HepG2 (cell line): ENCODE data around the gene ELANE. TPM values are rescaled to one million over a fixed set of nuclear protein-coding genes. Genes with fewer than 3 reads are reported as not detected.

Experiments
- ARHGAP35 ChIP-seq: sonication (generic); formaldehyde crosslinking; IDR thresholded peaks from 2 replicates; pipeline ENCODE4 v1.9.0; 2022; ENCODE audit warnings: mild to moderate bottlenecking, inconsistent platforms, moderate library complexity, missing genetic modification reagents, borderline replicate concordance
- ARNT2 ChIP-seq: sonication (generic); formaldehyde crosslinking; IDR thresholded peaks from 2 replicates; pipeline ENCODE4 v1.8.0; 2022; ENCODE audit warnings: mild to moderate bottlenecking, low read depth, missing genetic modification reagents, moderate library complexity
- BATF2 ChIP-seq: sonication (generic); formaldehyde crosslinking; IDR thresholded peaks from 2 replicates; pipeline ENCODE4 v1.8.0; 2022; ENCODE audit warnings: mild to moderate bottlenecking, missing genetic modification reagents, moderate library complexity
- MEIS2 ChIP-seq: sonication (generic); formaldehyde crosslinking; IDR thresholded peaks from 2 replicates; pipeline ENCODE4 v1.9.0; 2021; ENCODE audit warnings: mild to moderate bottlenecking, missing genetic modification reagents
- NFKB2 ChIP-seq: sonication (generic); formaldehyde crosslinking; IDR thresholded peaks from 2 replicates; pipeline ENCODE4 v1.4.0; 2020; ENCODE audit warnings: missing genetic modification reagents, borderline replicate concordance
- RELA ChIP-seq: sonication (generic); formaldehyde crosslinking; IDR thresholded peaks from 2 replicates; pipeline ENCODE4 v1.4.0; 2020; ENCODE audit warnings: missing genetic modification reagents
- SIX1 ChIP-seq: sonication (generic); formaldehyde crosslinking; IDR thresholded peaks from 2 replicates; pipeline ENCODE4 v1.4.0; 2020; ENCODE audit warnings: missing genetic modification reagents, borderline replicate concordance
- SPEN ChIP-seq: sonication (generic); formaldehyde crosslinking; IDR thresholded peaks from 2 replicates; pipeline ENCODE4 v1.5.1; 2020; ENCODE audit warnings: low read depth, mild to moderate bottlenecking, missing genetic modification reagents
- THAP11 ChIP-seq: IDR thresholded peaks from 2 replicates; pipeline ENCODE4 v1.6.1; 2016; ENCODE audit warnings: missing biosample characterization, missing genetic modification reagents
- U2AF1 ChIP-seq: fragments of 200-400 bp; formaldehyde crosslinking; optimal IDR thresholded peaks from 2 replicates; pipeline ENCODE3; 2017; ENCODE audit warnings: mild to moderate bottlenecking, low read depth, low read length
- ZMYM4 ChIP-seq: sonication (generic); formaldehyde crosslinking; IDR thresholded peaks from 2 replicates; pipeline ENCODE4 v1.8.1; 2023; ENCODE audit warnings: mild to moderate bottlenecking, missing genetic modification reagents
- ZNF10 ChIP-seq: sonication (generic); formaldehyde crosslinking; IDR thresholded peaks from 2 replicates; pipeline ENCODE4 v1.4.0; 2020; ENCODE audit warnings: mild to moderate bottlenecking, low read depth, missing genetic modification reagents, borderline replicate concordance
- ZNF136 ChIP-seq: sonication (generic); formaldehyde crosslinking; IDR thresholded peaks from 2 replicates; pipeline ENCODE4 v1.8.1; 2022; ENCODE audit warnings: low read depth, mild to moderate bottlenecking, moderate library complexity, missing genetic modification reagents
- ZNF280B ChIP-seq: sonication (generic); formaldehyde crosslinking; IDR thresholded peaks from 2 replicates; pipeline ENCODE4 v1.5.0; 2020; ENCODE audit warnings: missing genetic modification reagents, mild to moderate bottlenecking, borderline replicate concordance
- ZNF33A ChIP-seq: sonication (generic); formaldehyde crosslinking; IDR thresholded peaks from 2 replicates; pipeline ENCODE4 v1.5.1; 2020; ENCODE audit warnings: missing genetic modification reagents, mild to moderate bottlenecking, moderate library complexity, borderline replicate concordance
- ZNF572 ChIP-seq: sonication (generic); formaldehyde crosslinking; IDR thresholded peaks from 2 replicates; pipeline ENCODE4 v1.5.1; 2020; ENCODE audit warnings: mild to moderate bottlenecking, missing genetic modification reagents
- ZNF678 ChIP-seq: sonication (generic); formaldehyde crosslinking; IDR thresholded peaks from 2 replicates; pipeline ENCODE4 v1.4.0; 2020; ENCODE audit warnings: mild to moderate bottlenecking, missing genetic modification reagents
- ZNF768 ChIP-seq: sonication (generic); formaldehyde crosslinking; IDR thresholded peaks from 2 replicates; pipeline ENCODE4 v1.4.0; 2020; ENCODE audit warnings: missing genetic modification reagents
- ZNF781 ChIP-seq: sonication (generic); formaldehyde crosslinking; IDR thresholded peaks from 2 replicates; pipeline ENCODE4 v1.5.1; 2020; ENCODE audit warnings: borderline replicate concordance, mild to moderate bottlenecking, missing genetic modification reagents; ENCODE audit errors: not compliant biosample characterization
- polyA plus RNA-seq, 8 experiments: library from polyadenylated mRNA; depleted of rRNA in 3 of 8; stranded (reverse) in 7 of 8; unstranded in 1 of 8; fragments of >200 nt; fragmentation: Illumina TruSeq in 4 of 8; extraction: Trizol in 4 of 8; gene quantifications; 2 replicates each; pipeline versions ENCODE4 v1.2.1 to v1.2.3, GENCODE V29; 2011 to 2016; ENCODE audit warnings: low read depth in 4 of 8, missing spikeins in 1 of 8, mixed read lengths in 1 of 8; ENCODE audit not compliant: insufficient read depth in 1 of 8
- total RNA-seq, 5 experiments: library from RNA; depleted of rRNA; stranded (reverse); fragments of >200 nt; fragmentation: Illumina TruSeq; extraction: Trizol; gene quantifications; 2 replicates each; pipeline ENCODE4 v1.2.3, GENCODE V29; 2016; ENCODE audit warnings: low read depth in 1 of 5
- TF ChIP-seq, protein P1 (sequence below): sonication (generic); formaldehyde crosslinking; IDR thresholded peaks from 2 replicates; pipeline ENCODE4 v1.5.0; 2020; ENCODE audit warnings: missing genetic modification reagents
- TF ChIP-seq, protein P2 (sequence below): sonication (generic); formaldehyde crosslinking; IDR thresholded peaks from 2 replicates; pipeline ENCODE4 v1.4.0; 2020; ENCODE audit warnings: missing genetic modification reagents, mild to moderate bottlenecking, borderline replicate concordance
- TF ChIP-seq, protein P3 (sequence below): sonication (generic); formaldehyde crosslinking; IDR thresholded peaks from 2 replicates; pipeline ENCODE4 v1.4.0; 2020; ENCODE audit warnings: missing genetic modification reagents

The ELANE gene
- total and polyA plus RNA-seq, 2 of the 13 experiments (the other 11 are each of a cell fraction or from before 2014, with no cell fraction given): not detected

GRCh38 chr19:892894-893689 is 41.0 kb downstream of the ELANE start, which contains the start of the genes MED16 and RNU6-9 (continued):
- TF ChIP-seq, protein P1, sequence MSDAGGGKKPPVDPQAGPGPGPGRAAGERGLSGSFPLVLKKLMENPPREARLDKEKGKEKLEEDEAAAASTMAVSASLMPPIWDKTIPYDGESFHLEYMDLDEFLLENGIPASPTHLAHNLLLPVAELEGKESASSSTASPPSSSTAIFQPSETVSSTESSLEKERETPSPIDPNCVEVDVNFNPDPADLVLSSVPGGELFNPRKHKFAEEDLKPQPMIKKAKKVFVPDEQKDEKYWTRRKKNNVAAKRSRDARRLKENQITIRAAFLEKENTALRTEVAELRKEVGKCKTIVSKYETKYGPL (CRISPR knock-in tag): peak; percentile 18; the same call in 1 of the 2 replicates
- TF ChIP-seq ZNF678 (CRISPR knock-in tag) (peak; percentile 27; the same call in 1 of the 2 replicates), RELA (CRISPR knock-in tag) (no peak), ZNF280B (no peak), ZNF33A (no peak), MEIS2 (CRISPR knock-in tag) (peak; percentile 62; the same call in 1 of the 2 replicates), SPEN (CRISPR knock-in tag) (peak; percentile 77), BATF2 (CRISPR knock-in tag) (no peak), THAP11 (CRISPR knock-in tag) (peak; percentile 72), ZNF781 (CRISPR knock-in tag) (no peak), ZMYM4 (CRISPR knock-in tag) (no peak), ARNT2 (peak; percentile 51; the same call in 1 of the 2 replicates), NFKB2 (CRISPR knock-in tag) (no peak), U2AF1 (no peak), ZNF10 (no peak), ARHGAP35 (CRISPR knock-in tag) (no peak), ZNF572 (no peak), ZNF768 (CRISPR knock-in tag) (peak; percentile 61; the same call in 1 of the 2 replicates), SIX1 (CRISPR knock-in tag) (no peak; the same call in 1 of the 2 replicates), ZNF136 (CRISPR knock-in tag) (0 out of 2 replicates have a peak, but pooled peaks have one; percentile 28)
- TF ChIP-seq, protein P2, sequence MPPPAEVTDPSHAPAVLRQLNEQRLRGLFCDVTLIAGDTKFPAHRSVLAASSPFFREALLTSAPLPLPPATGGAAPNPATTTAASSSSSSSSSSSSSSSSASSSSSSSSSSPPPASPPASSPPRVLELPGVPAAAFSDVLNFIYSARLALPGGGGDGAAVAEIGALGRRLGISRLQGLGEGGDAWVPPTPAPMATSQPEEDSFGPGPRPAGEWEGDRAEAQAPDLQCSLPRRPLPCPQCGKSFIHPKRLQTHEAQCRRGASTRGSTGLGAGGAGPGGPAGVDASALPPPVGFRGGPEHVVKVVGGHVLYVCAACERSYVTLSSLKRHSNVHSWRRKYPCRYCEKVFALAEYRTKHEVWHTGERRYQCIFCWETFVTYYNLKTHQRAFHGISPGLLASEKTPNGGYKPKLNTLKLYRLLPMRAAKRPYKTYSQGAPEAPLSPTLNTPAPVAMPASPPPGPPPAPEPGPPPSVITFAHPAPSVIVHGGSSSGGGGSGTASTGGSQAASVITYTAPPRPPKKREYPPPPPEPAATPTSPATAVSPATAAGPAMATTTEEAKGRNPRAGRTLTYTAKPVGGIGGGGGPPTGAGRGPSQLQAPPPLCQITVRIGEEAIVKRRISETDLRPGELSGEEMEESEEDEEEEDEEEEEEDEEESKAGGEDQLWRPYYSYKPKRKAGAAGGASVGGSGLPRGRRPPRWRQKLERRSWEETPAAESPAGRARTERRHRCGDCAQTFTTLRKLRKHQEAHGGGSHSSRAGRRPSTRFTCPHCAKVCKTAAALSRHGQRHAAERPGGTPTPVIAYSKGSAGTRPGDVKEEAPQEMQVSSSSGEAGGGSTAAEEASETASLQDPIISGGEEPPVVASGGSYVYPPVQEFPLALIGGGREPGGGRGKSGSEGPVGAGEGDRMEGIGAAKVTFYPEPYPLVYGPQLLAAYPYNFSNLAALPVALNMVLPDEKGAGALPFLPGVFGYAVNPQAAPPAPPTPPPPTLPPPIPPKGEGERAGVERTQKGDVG (CRISPR knock-in tag): no peak
- TF ChIP-seq, protein P3, sequence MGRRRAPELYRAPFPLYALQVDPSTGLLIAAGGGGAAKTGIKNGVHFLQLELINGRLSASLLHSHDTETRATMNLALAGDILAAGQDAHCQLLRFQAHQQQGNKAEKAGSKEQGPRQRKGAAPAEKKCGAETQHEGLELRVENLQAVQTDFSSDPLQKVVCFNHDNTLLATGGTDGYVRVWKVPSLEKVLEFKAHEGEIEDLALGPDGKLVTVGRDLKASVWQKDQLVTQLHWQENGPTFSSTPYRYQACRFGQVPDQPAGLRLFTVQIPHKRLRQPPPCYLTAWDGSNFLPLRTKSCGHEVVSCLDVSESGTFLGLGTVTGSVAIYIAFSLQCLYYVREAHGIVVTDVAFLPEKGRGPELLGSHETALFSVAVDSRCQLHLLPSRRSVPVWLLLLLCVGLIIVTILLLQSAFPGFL (CRISPR knock-in tag): no peak
